ENCODE results near the gene PNO1. TPM values are rescaled to one million over a fixed set of nuclear protein-coding genes. Genes with fewer than 3 reads are reported as not detected.

PNO1 gene
- total and polyA plus RNA-seq, 2 experiments from 2014 or later, result 10.7 to 22.6 TPM

DNA sequence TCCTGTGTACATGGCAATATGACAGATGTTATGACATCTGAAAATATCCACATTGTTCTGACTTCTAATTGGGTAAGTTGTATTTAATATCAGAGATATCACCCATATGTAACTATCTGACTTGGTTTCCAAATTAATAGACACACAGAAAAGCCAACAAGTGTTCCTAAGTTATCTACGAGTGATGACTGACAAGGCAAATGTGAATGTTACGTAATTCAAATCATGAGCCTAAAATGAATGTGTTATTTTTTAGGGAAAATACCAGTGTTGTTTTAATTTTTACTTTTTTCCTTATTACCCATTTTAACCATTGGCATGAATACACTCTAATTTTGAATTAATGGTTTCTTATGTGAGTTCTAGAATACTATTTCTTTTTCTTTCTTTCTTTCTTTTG lies 15.8 kb upstream of the PNO1 start:
- TF ChIP-seq, protein P1, sequence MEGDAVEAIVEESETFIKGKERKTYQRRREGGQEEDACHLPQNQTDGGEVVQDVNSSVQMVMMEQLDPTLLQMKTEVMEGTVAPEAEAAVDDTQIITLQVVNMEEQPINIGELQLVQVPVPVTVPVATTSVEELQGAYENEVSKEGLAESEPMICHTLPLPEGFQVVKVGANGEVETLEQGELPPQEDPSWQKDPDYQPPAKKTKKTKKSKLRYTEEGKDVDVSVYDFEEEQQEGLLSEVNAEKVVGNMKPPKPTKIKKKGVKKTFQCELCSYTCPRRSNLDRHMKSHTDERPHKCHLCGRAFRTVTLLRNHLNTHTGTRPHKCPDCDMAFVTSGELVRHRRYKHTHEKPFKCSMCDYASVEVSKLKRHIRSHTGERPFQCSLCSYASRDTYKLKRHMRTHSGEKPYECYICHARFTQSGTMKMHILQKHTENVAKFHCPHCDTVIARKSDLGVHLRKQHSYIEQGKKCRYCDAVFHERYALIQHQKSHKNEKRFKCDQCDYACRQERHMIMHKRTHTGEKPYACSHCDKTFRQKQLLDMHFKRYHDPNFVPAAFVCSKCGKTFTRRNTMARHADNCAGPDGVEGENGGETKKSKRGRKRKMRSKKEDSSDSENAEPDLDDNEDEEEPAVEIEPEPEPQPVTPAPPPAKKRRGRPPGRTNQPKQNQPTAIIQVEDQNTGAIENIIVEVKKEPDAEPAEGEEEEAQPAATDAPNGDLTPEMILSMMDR (IDR thresholded peaks at IDR 0.05; ENCODE audit: low read depth, low read length), result no peak
- no peaks in the 10 kb centered on the region for H3K27me3 ChIP-seq
- no peak for DNase-seq (ENCODE audit: low read depth in 1 of 2, low spot score in 1 of 2)
- no peak overlapping the region for H3K27ac ChIP-seq
- peaks cover 8% of the 10 kb centered on the region for H3K36me3 ChIP-seq
- H3K4me3 ChIP-seq, result no peak overlapping the region
- no peaks in the 10 kb centered on the region for H3K4me1 ChIP-seq (ENCODE audit: low read depth)
- no peaks in the 10 kb centered on the region for H3K9me3 ChIP-seq (ENCODE audit: low read depth)

DNA sequence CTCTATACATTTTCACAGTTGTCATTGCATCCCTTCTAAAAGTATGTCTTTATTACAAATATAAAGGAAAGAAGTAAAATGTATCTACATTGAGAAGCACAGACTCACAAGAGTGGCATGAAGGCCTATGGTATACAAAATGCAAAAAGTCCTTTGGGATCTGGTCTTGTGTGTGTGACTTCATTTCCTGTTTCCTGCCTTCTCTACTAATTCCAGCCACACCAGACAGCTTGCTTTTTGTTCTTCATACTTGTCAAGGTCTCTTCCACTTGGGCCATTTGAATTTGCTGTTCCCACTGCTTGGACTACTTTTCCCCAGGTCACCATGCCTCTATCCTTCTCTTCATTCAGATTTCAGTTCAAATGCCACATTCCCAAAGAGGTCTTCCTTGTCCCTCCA lies 6.7 kb upstream of the PNO1 start:
- Histone ChIP-seq H3K27me3 (no peaks in the 10 kb centered on the region), H3K4me3 (no peak overlapping the region)
- TF ChIP-seq, protein P1 (IDR thresholded peaks at IDR 0.05; ENCODE audit: low read depth, low read length), result no peak

DNA sequence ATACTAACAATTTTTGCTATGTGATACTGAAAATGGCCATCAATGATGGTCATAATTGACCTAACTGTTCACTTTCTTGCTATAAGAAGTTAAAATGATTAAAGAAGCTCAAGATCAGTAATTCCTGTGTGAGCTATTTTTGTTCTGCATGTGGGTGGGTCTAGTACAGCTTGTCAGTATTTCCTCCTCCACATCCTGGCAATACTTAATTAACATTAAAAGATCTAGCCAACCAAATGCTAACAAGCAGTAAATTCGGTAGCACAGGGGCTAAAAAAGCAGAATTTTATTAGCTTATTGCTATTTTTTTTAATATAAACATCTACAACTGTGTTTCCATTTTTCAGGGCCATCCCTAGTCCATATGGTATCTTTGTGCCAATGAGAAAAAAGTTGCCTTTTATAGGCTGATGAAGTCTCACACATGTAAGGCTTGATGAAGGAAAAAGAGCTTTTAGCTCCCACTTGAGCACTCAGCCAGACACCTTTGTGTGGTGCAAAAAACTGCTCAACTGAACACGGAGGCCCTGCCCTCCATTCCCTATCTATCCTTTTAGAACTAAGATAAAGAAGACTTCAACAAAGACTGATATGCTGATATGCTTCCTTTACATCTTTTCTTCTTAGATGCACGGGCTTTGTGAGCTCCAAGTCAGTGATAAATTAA lies 4.9 kb upstream of the PNO1 start:
- Histone ChIP-seq H3K4me1 (ENCODE audit: low read depth) (peaks cover 11% of the 10 kb centered on the region), H3K36me3 (no peaks in the 10 kb centered on the region), H3K27me3 (no peaks in the 10 kb centered on the region), H3K27ac (no peak overlapping the region), H3K4me3 (no peak overlapping the region), H3K9me3 (ENCODE audit: low read depth) (no peaks in the 10 kb centered on the region)
- DNase-seq (ENCODE audit: low read depth in 1 of 2, low spot score in 1 of 2), result peak in 1 of 2 donors; percentile 16
- TF ChIP-seq, protein P1 (IDR thresholded peaks at IDR 0.05; ENCODE audit: low read depth, low read length), result no peak

More for the DNA sequence above, 6.7 kb upstream of the PNO1 start:
- Histone ChIP-seq H3K4me1 (ENCODE audit: low read depth) (peaks cover 7% of the 10 kb centered on the region), H3K36me3 (no peaks in the 10 kb centered on the region), H3K27ac (no peak overlapping the region), H3K9me3 (ENCODE audit: low read depth) (no peaks in the 10 kb centered on the region)
- peak in 1 of 2 donors; percentile 8 for DNase-seq (ENCODE audit: low read depth in 1 of 2, low spot score in 1 of 2)

DNA sequence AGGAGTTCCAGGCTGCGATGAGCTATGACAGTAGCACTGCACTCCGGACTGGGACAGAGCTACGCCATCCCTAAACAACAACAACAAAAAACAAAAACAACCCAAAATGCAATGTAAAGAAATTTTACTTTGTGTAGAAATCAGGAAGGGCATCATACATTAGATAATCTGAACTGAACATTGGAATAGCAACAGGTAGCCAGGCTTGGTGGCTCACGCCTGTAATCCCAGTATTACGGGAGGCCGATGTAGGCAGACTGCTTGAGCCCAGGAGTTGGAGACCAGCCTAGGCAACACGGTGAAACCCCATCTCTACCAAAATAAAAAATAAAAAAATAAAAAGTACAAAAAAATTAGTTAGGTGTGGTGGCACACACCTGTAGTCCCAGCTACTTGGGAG lies 2.1 kb upstream of the PNO1 start:
- Histone ChIP-seq H3K9me3 (ENCODE audit: low read depth) (no peaks in the 10 kb centered on the region), H3K27me3 (no peaks in the 10 kb centered on the region), H3K36me3 (peaks cover 5% of the 10 kb centered on the region), H3K4me1 (ENCODE audit: low read depth) (peaks cover 17% of the 10 kb centered on the region), H3K27ac (no peak overlapping the region), H3K4me3 (no peak overlapping the region)
- TF ChIP-seq, protein P1 (IDR thresholded peaks at IDR 0.05; ENCODE audit: low read depth, low read length), result no peak
- DNase-seq (ENCODE audit: low read depth in 1 of 2, low spot score in 1 of 2), result no peak

DNA sequence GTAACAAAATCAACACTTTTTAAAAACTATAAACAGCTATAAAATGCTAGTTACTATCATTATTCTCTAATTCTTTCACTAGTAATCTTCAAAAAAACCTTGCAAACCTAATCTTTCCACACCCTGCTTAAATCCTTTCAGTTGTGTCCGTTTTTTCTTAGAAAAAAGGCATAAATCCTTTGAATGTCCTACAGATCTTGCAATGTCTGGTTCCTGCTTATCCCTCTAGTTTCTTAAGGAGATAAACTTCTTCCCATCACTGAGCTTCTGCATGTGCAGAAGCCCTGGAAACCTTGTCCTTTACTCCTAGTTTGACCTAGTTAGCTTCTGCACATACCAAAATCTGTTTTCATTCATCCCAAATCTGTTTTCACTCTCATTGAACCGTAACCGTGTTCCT lies 1.3 kb upstream of the PNO1 start:
- Histone ChIP-seq H3K9me3 (ENCODE audit: low read depth) (no peaks in the 10 kb centered on the region), H3K4me1 (ENCODE audit: low read depth) (peaks cover 17% of the 10 kb centered on the region), H3K27ac (peak overlapping the region; percentile 98), H3K27me3 (no peaks in the 10 kb centered on the region), H3K36me3 (peaks cover 13% of the 10 kb centered on the region), H3K4me3 (peak overlapping the region; percentile 57)
- TF ChIP-seq, protein P1 (IDR thresholded peaks at IDR 0.05; ENCODE audit: low read depth, low read length), result no peak
- DNase-seq (ENCODE audit: low read depth in 1 of 2, low spot score in 1 of 2), result no peak
